GM12878 (cell line): Measurements from ENCODE around the gene MAP7.

Experiments used
- ATF7 ChIP-seq: fragments of 450-650 bp; IDR thresholded peaks from 2 replicates; pipeline ENCODE4 v1.6.1; 2016; ENCODE audit warnings: low read depth, mild to moderate bottlenecking
- IKZF1 ChIP-seq: fragments of 450-650 bp; conservative IDR thresholded peaks from 2 replicates; pipeline ENCODE4 v1.6.1; 2017; ENCODE audit warnings: antibody characterized with exemption, mild to moderate bottlenecking
- NRF1 ChIP-seq: conservative IDR thresholded peaks from 2 replicates; pipeline ENCODE4 v1.6.1; 2011; ENCODE audit warnings: mild to moderate bottlenecking, low read depth, low read length, improper control_type of control experiment
- POLR2A ChIP-seq: IDR thresholded peaks from 2 replicates; pipeline ENCODE4 v1.6.1; 2011; ENCODE audit warnings: low read depth, mild to moderate bottlenecking, low read length
- RAD51 ChIP-seq: fragments of 450-650 bp; IDR thresholded peaks from 2 replicates; pipeline ENCODE4 v1.6.1; 2016; ENCODE audit warnings: moderate library complexity, mild to moderate bottlenecking, inconsistent platforms
- SMC3 ChIP-seq: IDR thresholded peaks from 2 replicates; pipeline ENCODE4 v1.6.1; 2011; ENCODE audit warnings: low read length, improper control_type of control experiment, borderline replicate concordance
- SREBF1 ChIP-seq: IDR thresholded peaks from 2 replicates; pipeline ENCODE4 v1.6.1; 2012; ENCODE audit warnings: mild to moderate bottlenecking, low read length
- ZNF274 ChIP-seq: IDR thresholded peaks from one replicate; pipeline ENCODE4 v1.8.0; 2011; ENCODE audit not compliant: insufficient read length, insufficient read depth
- ZNF687 ChIP-seq: fragments of 450-650 bp; IDR thresholded peaks from 2 replicates; pipeline ENCODE4 v1.6.1; 2017; ENCODE audit warnings: mild to moderate bottlenecking, moderate library complexity
- TF ChIP-seq, protein P1 (sequence below): IDR thresholded peaks from 2 replicates; pipeline ENCODE4 v1.6.1; 2012; ENCODE audit warnings: low read depth, low read length, improper control_type of control experiment
- TF ChIP-seq, protein P2 (sequence below), 3 experiments: IDR thresholded peaks in 2 of 3; conservative IDR thresholded peaks in 1 of 3; 2 replicates each; pipeline ENCODE4 v1.5.1; 2011; ENCODE audit warnings: low read depth in 3 of 3, low read length in 3 of 3, mild to moderate bottlenecking in 3 of 3, control low read depth in 2 of 3, moderate library complexity in 2 of 3, inconsistent platforms in 1 of 3, mixed read lengths in 1 of 3; ENCODE audit not compliant: control insufficient read depth in 2 of 3, insufficient read depth in 1 of 3; ENCODE audit errors: extremely low read depth in 1 of 3

- no peak for TF ChIP-seq RAD51
- no peak for TF ChIP-seq POLR2A
- TF ChIP-seq, protein P1, sequence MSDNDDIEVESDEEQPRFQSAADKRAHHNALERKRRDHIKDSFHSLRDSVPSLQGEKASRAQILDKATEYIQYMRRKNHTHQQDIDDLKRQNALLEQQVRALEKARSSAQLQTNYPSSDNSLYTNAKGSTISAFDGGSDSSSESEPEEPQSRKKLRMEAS = no peak
- TF ChIP-seq, protein P2, sequence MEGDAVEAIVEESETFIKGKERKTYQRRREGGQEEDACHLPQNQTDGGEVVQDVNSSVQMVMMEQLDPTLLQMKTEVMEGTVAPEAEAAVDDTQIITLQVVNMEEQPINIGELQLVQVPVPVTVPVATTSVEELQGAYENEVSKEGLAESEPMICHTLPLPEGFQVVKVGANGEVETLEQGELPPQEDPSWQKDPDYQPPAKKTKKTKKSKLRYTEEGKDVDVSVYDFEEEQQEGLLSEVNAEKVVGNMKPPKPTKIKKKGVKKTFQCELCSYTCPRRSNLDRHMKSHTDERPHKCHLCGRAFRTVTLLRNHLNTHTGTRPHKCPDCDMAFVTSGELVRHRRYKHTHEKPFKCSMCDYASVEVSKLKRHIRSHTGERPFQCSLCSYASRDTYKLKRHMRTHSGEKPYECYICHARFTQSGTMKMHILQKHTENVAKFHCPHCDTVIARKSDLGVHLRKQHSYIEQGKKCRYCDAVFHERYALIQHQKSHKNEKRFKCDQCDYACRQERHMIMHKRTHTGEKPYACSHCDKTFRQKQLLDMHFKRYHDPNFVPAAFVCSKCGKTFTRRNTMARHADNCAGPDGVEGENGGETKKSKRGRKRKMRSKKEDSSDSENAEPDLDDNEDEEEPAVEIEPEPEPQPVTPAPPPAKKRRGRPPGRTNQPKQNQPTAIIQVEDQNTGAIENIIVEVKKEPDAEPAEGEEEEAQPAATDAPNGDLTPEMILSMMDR (IDR thresholded peaks at IDR 0.05 in 2 of 3, conservative IDR thresholded peaks at IDR 0.05 in 1 of 3; ENCODE audit: control insufficient read depth in 2 of 3, extremely low read depth in 1 of 3, insufficient read depth in 1 of 3, low read depth in 3 of 3, low read length in 3 of 3) = no peak
- no peak for TF ChIP-seq ZNF687
- TF ChIP-seq IKZF1 = no peak
- TF ChIP-seq ZNF274 = no peak
- no peak for TF ChIP-seq SMC3
- TF ChIP-seq ATF7 = no peak
- no peak for TF ChIP-seq NRF1
- TF ChIP-seq SREBF1 = no peak
These were observed 29.7 kb downstream of the MAP7 start for GRCh38 chr6:136520517-136520916.
